NCI-H2107 treated with DMSO at 0.1 percent for 48 hours (cell line): ENCODE results near the gene TYW1B.
"Not testable (repeated sequence)": the region's sequence is repeated elsewhere in the genome, so short reads cannot be mapped to it uniquely, and the experiment has no call there.

Source experiments
- DNase-seq: peaks from one replicate; lab custom pipeline; 2025; ENCODE audit not compliant: unreplicated experiment; lab: John Stamatoyannopoulos, UW

TYW1B gene

GRCh38 chr7:72580142-72580770 is 247.7 kb downstream of the TYW1B start:
- DNase-seq = not testable (repeated sequence)

- no peak for DNase-seq
These were observed 250.9 kb downstream of the TYW1B start for GRCh38 chr7:72577107-72577506.

GRCh38 chr7:72561988-72562387 is 266.0 kb downstream of the TYW1B start:
- DNase-seq = not testable (repeated sequence)

GRCh38 chr7:72559546-72559945 is 268.5 kb downstream of the TYW1B start:
- not testable (repeated sequence) for DNase-seq

GRCh38 chr7:72556733-72557132 is 271.3 kb downstream of the TYW1B start:
- not testable (repeated sequence) for DNase-seq

- DNase-seq = not testable (repeated sequence)
These were observed 272.8 kb downstream of the TYW1B start for GRCh38 chr7:72555238-72555637.

GRCh38 chr7:72554401-72554800 is 273.6 kb downstream of the TYW1B start:
- not testable (repeated sequence) for DNase-seq

GRCh38 chr7:72550454-72550853 is 277.5 kb downstream of the TYW1B start:
- DNase-seq = not testable (repeated sequence)

GRCh38 chr7:72546586-72547237 is 281.3 kb downstream of the TYW1B start:
- not testable (repeated sequence) for DNase-seq

- DNase-seq = not testable (repeated sequence)
These were observed 283.5 kb downstream of the TYW1B start for GRCh38 chr7:72544531-72544930.

GRCh38 chr7:72540923-72541322 is 287.1 kb downstream of the TYW1B start:
- DNase-seq = no peak

- no peak for DNase-seq
These were observed 287.8 kb downstream of the TYW1B start for GRCh38 chr7:72540106-72540611.

GRCh38 chr7:72539702-72540101 is 288.3 kb downstream of the TYW1B start:
- DNase-seq = no peak

- no peak for DNase-seq
These were observed 289.1 kb downstream of the TYW1B start for GRCh38 chr7:72538856-72539255.

- DNase-seq = no peak
These were observed 289.9 kb downstream of the TYW1B start for GRCh38 chr7:72538147-72538546.

- DNase-seq = not testable (repeated sequence)
These were observed 292.0 kb downstream of the TYW1B start for GRCh38 chr7:72536038-72536437.

GRCh38 chr7:72531048-72531447 is 297.0 kb downstream of the TYW1B start:
- DNase-seq = not testable (repeated sequence)
